C4-2B (cell line): ENCODE measurements around the gene ENO3.

Experiments used
- ZFX ChIP-seq: fragments of 450-650 bp; IDR thresholded peaks from 2 replicates; pipeline ENCODE4 v1.6.1; 2017
- TF ChIP-seq, protein P1 (sequence below): fragments of 450-650 bp; conservative IDR thresholded peaks from 2 replicates; pipeline ENCODE4 v1.5.1; 2017; ENCODE audit warnings: mild to moderate bottlenecking

DNA sequence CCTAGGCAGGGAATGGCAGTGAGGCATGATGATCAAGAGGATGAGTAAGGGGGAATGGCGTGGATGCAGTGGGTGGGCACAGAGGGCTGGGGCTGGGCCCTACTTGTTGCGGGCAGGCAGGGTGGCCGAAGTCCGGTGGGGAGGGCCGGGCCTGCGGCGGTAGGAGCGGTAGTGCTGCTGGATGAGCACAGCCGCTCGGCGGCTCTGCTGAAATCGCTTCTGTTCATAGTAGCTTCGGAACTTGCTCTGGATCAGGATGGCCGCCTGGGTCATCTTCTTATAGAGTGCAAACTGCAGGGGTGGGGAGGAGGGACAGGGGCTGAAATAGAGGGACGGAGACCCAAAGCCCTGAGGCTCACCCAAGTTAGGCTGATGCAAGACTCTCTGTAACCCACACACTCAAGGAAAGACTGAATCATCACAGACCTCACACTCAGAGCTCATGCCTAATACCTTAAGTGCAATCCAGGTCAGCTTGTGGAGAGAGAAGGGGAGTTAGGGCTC, 18.2 kb downstream of the ENO3 start:
- TF ChIP-seq, protein P1, sequence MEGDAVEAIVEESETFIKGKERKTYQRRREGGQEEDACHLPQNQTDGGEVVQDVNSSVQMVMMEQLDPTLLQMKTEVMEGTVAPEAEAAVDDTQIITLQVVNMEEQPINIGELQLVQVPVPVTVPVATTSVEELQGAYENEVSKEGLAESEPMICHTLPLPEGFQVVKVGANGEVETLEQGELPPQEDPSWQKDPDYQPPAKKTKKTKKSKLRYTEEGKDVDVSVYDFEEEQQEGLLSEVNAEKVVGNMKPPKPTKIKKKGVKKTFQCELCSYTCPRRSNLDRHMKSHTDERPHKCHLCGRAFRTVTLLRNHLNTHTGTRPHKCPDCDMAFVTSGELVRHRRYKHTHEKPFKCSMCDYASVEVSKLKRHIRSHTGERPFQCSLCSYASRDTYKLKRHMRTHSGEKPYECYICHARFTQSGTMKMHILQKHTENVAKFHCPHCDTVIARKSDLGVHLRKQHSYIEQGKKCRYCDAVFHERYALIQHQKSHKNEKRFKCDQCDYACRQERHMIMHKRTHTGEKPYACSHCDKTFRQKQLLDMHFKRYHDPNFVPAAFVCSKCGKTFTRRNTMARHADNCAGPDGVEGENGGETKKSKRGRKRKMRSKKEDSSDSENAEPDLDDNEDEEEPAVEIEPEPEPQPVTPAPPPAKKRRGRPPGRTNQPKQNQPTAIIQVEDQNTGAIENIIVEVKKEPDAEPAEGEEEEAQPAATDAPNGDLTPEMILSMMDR = no peak
- TF ChIP-seq ZFX = no peak
